Measurements from ENCODE around the gene SLC35B2. TPM values are rescaled to one million over a fixed set of nuclear protein-coding genes. Genes with fewer than 3 reads are reported as not detected.

The SLC35B2 gene
- total RNA-seq, 1 donor from 2014 or later, result 33.9 TPM

DNA sequence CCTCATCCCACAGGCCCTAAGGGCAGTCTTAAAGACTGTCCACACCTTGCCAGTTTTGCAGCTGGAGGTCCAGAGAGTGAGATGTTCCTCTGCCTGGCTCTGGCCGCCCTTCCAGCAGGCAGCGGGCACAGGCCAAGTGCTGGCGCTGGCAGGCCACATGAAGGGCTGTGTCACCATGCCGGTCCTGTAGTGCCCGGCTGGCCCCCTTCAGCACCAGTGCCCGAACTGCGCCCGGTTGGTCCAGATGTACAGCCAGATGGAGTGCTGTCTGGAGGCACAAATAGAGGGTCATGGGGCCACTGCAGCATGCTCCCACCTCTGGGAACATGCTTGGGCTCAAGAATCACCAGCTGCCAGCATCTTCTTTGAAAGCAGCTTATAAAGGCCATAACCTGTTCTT lies 4.3 kb upstream of the SLC35B2 start:
- DNase-seq (ENCODE audit: low spot score), result no peak
- Mint-ChIP-seq H3K9me3 (no peaks in the 10 kb centered on the region), H3K36me3 (no peaks in the 10 kb centered on the region), H3K27me3 (ENCODE audit: insufficient read depth, low read depth) (peaks cover 4% of the 10 kb centered on the region), H3K27ac (no peak overlapping the region), H3K4me1 (peaks cover 43% of the 10 kb centered on the region), H3K4me3 (no peak overlapping the region)
- peaks cover 11% of the 10 kb centered on the region for H4K20me1 ChIP-seq (ENCODE audit: low read depth)
- TF ChIP-seq EZH2 (IDR thresholded peaks at IDR 0.05) (no peak), EZH2phosphoT487 (IDR thresholded peaks at IDR 0.05) (no peak)
- TF ChIP-seq, protein P1, sequence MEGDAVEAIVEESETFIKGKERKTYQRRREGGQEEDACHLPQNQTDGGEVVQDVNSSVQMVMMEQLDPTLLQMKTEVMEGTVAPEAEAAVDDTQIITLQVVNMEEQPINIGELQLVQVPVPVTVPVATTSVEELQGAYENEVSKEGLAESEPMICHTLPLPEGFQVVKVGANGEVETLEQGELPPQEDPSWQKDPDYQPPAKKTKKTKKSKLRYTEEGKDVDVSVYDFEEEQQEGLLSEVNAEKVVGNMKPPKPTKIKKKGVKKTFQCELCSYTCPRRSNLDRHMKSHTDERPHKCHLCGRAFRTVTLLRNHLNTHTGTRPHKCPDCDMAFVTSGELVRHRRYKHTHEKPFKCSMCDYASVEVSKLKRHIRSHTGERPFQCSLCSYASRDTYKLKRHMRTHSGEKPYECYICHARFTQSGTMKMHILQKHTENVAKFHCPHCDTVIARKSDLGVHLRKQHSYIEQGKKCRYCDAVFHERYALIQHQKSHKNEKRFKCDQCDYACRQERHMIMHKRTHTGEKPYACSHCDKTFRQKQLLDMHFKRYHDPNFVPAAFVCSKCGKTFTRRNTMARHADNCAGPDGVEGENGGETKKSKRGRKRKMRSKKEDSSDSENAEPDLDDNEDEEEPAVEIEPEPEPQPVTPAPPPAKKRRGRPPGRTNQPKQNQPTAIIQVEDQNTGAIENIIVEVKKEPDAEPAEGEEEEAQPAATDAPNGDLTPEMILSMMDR (IDR thresholded peaks at IDR 0.05), result no peak
- H3K4me2 ChIP-seq, result no peak overlapping the region
- no peaks in the 10 kb centered on the region for H3K36me3 ChIP-seq
- H3K79me2 ChIP-seq (ENCODE audit: low read depth), result peaks cover 19% of the 10 kb centered on the region
- no peak overlapping the region for H2AFZ ChIP-seq (replicated peaks)
- H3F3A ChIP-seq (ENCODE audit: low read depth), result peaks cover 13% of the 10 kb centered on the region
- H3K4me1 ChIP-seq, result peaks cover 20% of the 10 kb centered on the region
- H3K9me3 ChIP-seq (ENCODE audit: low read depth), result no peaks in the 10 kb centered on the region
- H3K9ac ChIP-seq, result no peak overlapping the region
- no peak overlapping the region for H3K27ac ChIP-seq
- H3K4me3 ChIP-seq, result no peak overlapping the region
- H3K27me3 ChIP-seq, result no peaks in the 10 kb centered on the region

DNA sequence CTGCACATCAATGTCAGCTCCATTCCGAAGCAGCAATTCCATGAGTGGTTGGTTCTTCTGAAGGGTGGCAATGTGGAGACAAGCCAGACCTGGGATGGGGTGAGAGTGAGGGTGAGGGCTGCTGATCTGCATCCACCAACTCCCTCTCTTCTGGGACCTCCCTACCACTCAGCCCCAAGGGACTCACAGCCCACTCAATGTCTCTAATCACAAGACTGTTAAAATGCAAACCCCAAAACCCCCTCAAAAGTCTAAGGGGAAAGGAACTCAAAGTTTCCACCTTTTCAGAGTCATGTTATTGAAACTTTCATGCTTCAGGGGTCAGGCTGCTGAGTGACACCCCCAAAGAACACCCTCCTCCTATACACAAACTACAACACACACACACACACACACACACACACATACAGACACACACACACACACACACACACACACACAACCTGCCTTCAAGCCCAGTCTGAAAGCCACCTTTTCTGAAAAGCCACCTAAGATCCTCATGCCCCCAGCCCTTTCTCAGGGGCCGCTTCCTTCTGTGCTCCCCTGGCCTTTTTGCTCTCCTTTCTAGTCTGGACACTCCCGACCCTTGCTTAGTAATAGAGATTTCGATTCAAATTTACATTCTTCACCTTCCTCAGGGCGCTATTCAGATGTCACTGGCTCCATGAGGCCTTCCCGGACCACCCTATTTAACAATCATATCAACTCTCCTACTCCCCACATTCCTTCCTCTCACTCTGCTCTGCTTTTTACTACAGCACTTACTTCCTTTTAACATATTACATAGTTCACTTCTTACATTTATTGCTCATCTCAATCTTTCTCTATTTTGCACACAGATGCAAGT lies 3.3 kb upstream of the SLC35B2 start:
- H3K4me3 Mint-ChIP-seq, result no peak overlapping the region
- DNase-seq (ENCODE audit: low spot score), result no peak

DNA sequence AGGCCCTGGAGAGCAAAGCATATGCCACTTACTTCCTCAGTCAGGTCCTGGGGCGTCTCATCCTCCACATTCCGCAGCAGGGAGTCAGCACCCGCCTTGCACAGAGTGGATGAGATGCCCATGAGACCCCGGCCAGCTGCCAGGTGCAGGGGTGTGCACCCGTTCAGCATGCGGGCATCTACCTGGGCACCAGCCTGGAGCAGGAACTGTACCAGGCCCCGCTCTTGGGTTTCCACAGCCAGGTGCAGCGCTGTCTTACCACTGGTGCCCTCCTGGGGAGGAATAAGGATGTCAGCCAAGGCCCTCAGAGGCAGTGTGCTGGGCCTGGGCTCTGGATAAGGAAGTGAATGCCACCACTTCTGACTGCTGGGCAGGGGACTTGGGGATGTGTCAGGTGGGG lies 2.7 kb upstream of the SLC35B2 start:
- Histone ChIP-seq H3K36me3 (no peaks in the 10 kb centered on the region), H2AFZ (replicated peaks) (no peak overlapping the region), H3K4me3 (no peak overlapping the region), H3K4me2 (no peak overlapping the region), H3K79me2 (ENCODE audit: low read depth) (peaks cover 35% of the 10 kb centered on the region), H3F3A (ENCODE audit: low read depth) (peaks cover 29% of the 10 kb centered on the region), H3K27me3 (no peaks in the 10 kb centered on the region), H3K9me3 (ENCODE audit: low read depth) (no peaks in the 10 kb centered on the region), H3K9ac (no peak overlapping the region), H4K20me1 (ENCODE audit: low read depth) (peaks cover 26% of the 10 kb centered on the region), H3K4me1 (peaks cover 27% of the 10 kb centered on the region), H3K27ac (no peak overlapping the region)
- TF ChIP-seq EZH2phosphoT487 (IDR thresholded peaks at IDR 0.05) (no peak), EZH2 (IDR thresholded peaks at IDR 0.05) (no peak)
- TF ChIP-seq, protein P1 (IDR thresholded peaks at IDR 0.05), result no peak
- peaks cover 1% of the 10 kb centered on the region for H3K36me3 Mint-ChIP-seq
- DNase-seq (ENCODE audit: low spot score), result no peak
- H3K9me3 Mint-ChIP-seq, result no peaks in the 10 kb centered on the region
- peaks cover 6% of the 10 kb centered on the region for H3K27me3 Mint-ChIP-seq (ENCODE audit: insufficient read depth, low read depth)
- H3K27ac Mint-ChIP-seq, result no peak overlapping the region
- peaks cover 52% of the 10 kb centered on the region for H3K4me1 Mint-ChIP-seq
- H3K4me3 Mint-ChIP-seq, result no peak overlapping the region

More for the DNA sequence above, 3.3 kb upstream of the SLC35B2 start:
- Histone ChIP-seq H3K9ac (no peak overlapping the region), H2AFZ (replicated peaks) (no peak overlapping the region), H3K4me1 (peaks cover 27% of the 10 kb centered on the region), H4K20me1 (ENCODE audit: low read depth) (peaks cover 20% of the 10 kb centered on the region), H3F3A (ENCODE audit: low read depth) (peaks cover 22% of the 10 kb centered on the region), H3K4me3 (no peak overlapping the region), H3K9me3 (ENCODE audit: low read depth) (no peaks in the 10 kb centered on the region), H3K79me2 (ENCODE audit: low read depth) (peaks cover 28% of the 10 kb centered on the region), H3K27me3 (no peaks in the 10 kb centered on the region), H3K4me2 (no peak overlapping the region), H3K36me3 (no peaks in the 10 kb centered on the region), H3K27ac (no peak overlapping the region)
- TF ChIP-seq EZH2phosphoT487 (IDR thresholded peaks at IDR 0.05), result no peak
- TF ChIP-seq, protein P1 (IDR thresholded peaks at IDR 0.05), result no peak
- TF ChIP-seq EZH2 (IDR thresholded peaks at IDR 0.05), result no peak
- peaks cover 6% of the 10 kb centered on the region for H3K27me3 Mint-ChIP-seq (ENCODE audit: insufficient read depth, low read depth)
- no peaks in the 10 kb centered on the region for H3K36me3 Mint-ChIP-seq
- H3K4me1 Mint-ChIP-seq, result peaks cover 48% of the 10 kb centered on the region
- H3K9me3 Mint-ChIP-seq, result no peaks in the 10 kb centered on the region
- H3K27ac Mint-ChIP-seq, result no peak overlapping the region

All from neural progenitor cell (in vitro differentiated cells).